Lung (tissue), 12 donors: Measurements from ENCODE around the gene ZNF771. TPM values are rescaled to one million over a fixed set of nuclear protein-coding genes. Genes with fewer than 3 reads are reported as not detected.

ENCODE experiments used
- ATAC-seq: fragments of 200-7000 bp; cut with Tn5 transposase; one replicate; pipeline ENCODE4 v1.9.1; 2020; ENCODE audit warnings: moderate number of reproducible peaks; ENCODE audit not compliant: insufficient read depth, low FRiP score
- DNase-seq, 3 donors: peaks; one replicate each; pipeline ENCODE4 v3.0.0-alpha.2; 2013 to 2017
- H3K27ac ChIP-seq, 2 donors: one replicate each; pipeline ENCODE4 v1.5.1; 2013; ENCODE audit warnings: mild to moderate bottlenecking in 2 of 2, moderate library complexity in 2 of 2, control low read depth in 1 of 2, inconsistent platforms in 1 of 2, low read depth in 1 of 2, low read length in 1 of 2
- H3K27me3 ChIP-seq, 3 donors: one replicate each; pipeline ENCODE4 v1.5.1; 2013; ENCODE audit warnings: low read length in 2 of 3; ENCODE audit not compliant: control insufficient read depth in 3 of 3, insufficient read depth in 3 of 3
- H3K36me3 ChIP-seq, 4 donors: one replicate each; pipeline ENCODE4 v1.5.1; 2013; ENCODE audit warnings: low read length in 4 of 4, mild to moderate bottlenecking in 1 of 4, moderate library complexity in 1 of 4; ENCODE audit not compliant: control insufficient read depth in 4 of 4, insufficient read depth in 4 of 4
- H3K4me1 ChIP-seq, 5 donors: one replicate each; pipeline ENCODE4 v1.5.1; 2013; ENCODE audit warnings: low read length in 5 of 5, mild to moderate bottlenecking in 2 of 5, moderate library complexity in 1 of 5; ENCODE audit not compliant: control insufficient read depth in 5 of 5, insufficient read depth in 5 of 5
- H3K4me3 ChIP-seq: one replicate; pipeline ENCODE4 v1.5.1; 2013; ENCODE audit warnings: mild to moderate bottlenecking, control low read depth, moderate library complexity
- H3K9ac ChIP-seq, 2 donors: one replicate each; pipeline ENCODE4 v1.5.1; 2013; ENCODE audit warnings: low read length in 2 of 2, control low read depth in 1 of 2; ENCODE audit not compliant: insufficient read depth in 1 of 2
- H3K9me3 ChIP-seq, 4 donors: one replicate each; pipeline ENCODE4 v1.5.1; 2013; ENCODE audit warnings: low read length in 3 of 4, mild to moderate bottlenecking in 1 of 4, moderate library complexity in 1 of 4; ENCODE audit not compliant: control insufficient read depth in 4 of 4, insufficient read depth in 3 of 4
- CTCF ChIP-seq: IDR thresholded peaks from 2 replicates; pipeline ENCODE4 v1.5.1; 2012; ENCODE audit warnings: mild to moderate bottlenecking; ENCODE audit errors: control extremely low read depth, extremely low read depth
- WGBS, 2 donors: extraction: QIAGEN DNeasy Blood & Tissue Kit; methylation state at CpG; one replicate each; pipeline ENCODE4 v1.1.7; 2013; 5-methylcytosine and 5-hydroxymethylcytosine counted together
- polyA plus RNA-seq, 2 donors: library from polyadenylated mRNA; stranded (reverse); fragments of 200-250 nt; gene quantifications; one replicate each; pipeline ENCODE4 v1.2.1, GENCODE V29; 2013
- total RNA-seq, 2 donors: library from RNA; depleted of rRNA in 1 of 2; stranded (reverse); fragments of >200 nt in 1 of 2; gene quantifications; one replicate each; pipeline ENCODE4 v1.2.1, GENCODE V29; 2014 to 2021
- donor health status: control.
- donor health status: control.
- donor health status: Bipolar disorder and iron deficiency.
- donor health status: healthy.
- donor health status: DM: yes; HTN: yes; CAD: no.

The ZNF771 gene
- total and polyA plus RNA-seq, 4 donors: 3.0 to 7.2 (median 4.3) TPM

- ATAC-seq: no peak
- TF ChIP-seq CTCF: no peak
These were observed 30.2 kb downstream of the ZNF771 start for GRCh38 chr16:30437511-30438046.

GRCh38 chr16:30438835-30439234, 31.4 kb downstream of the ZNF771 start:
- no peak for ATAC-seq
- TF ChIP-seq CTCF: no peak
- Histone ChIP-seq H3K4me1 (peaks cover 0 to 3% (median 0%) of the 10 kb centered on the region in 5 donors), H3K27ac (no peak overlapping the region), H3K36me3 (peaks cover 0 to 6% (median 2%) of the 10 kb centered on the region in 4 donors), H3K27me3 (no peaks in the 10 kb centered on the region), H3K9me3 (peaks cover 0 to 1% (median 0%) of the 10 kb centered on the region in 4 donors), H3K9ac (no peak overlapping the region), H3K4me3 (no peak overlapping the region)
- DNase-seq: no peak
- 88 to 91% methylated on average over 5 of the region's 5 CpGs for WGBS, 2 donors

More at GRCh38 chr16:30437511-30438046, 30.2 kb downstream of the ZNF771 start:
- H3K27ac ChIP-seq: no peak overlapping the region
- no peak overlapping the region for H3K4me3 ChIP-seq
- peaks cover 0 to 1% (median 0%) of the 10 kb centered on the region in 4 donors for H3K9me3 ChIP-seq
- no peaks in the 10 kb centered on the region for H3K4me1 ChIP-seq
- H3K36me3 ChIP-seq: no peaks in the 10 kb centered on the region
- no peaks in the 10 kb centered on the region for H3K27me3 ChIP-seq
- H3K9ac ChIP-seq: no peak overlapping the region
- DNase-seq: peak in 1 of 3 donors; percentile 34
- 58 to 86% methylated on average over 3 of the region's 3 CpGs for WGBS, 2 donors

GRCh38 chr16:30439720-30440348, 32.4 kb downstream of the ZNF771 start:
- ATAC-seq (no peak), DNase-seq (no peak)
- peaks cover 0 to 14% (median 5%) of the 10 kb centered on the region in 4 donors for H3K36me3 ChIP-seq
- no peak for TF ChIP-seq CTCF
- no peak overlapping the region for H3K27ac ChIP-seq
- H3K4me1 ChIP-seq: peaks cover 0 to 12% (median 4%) of the 10 kb centered on the region in 5 donors
- no peak overlapping the region for H3K4me3 ChIP-seq
- H3K9ac ChIP-seq: no peak overlapping the region
- WGBS, 2 donors: 71 to 76% methylated on average over 6 of the region's 6 CpGs
- no peaks in the 10 kb centered on the region for H3K27me3 ChIP-seq
- H3K9me3 ChIP-seq: peaks cover 0 to 5% (median under 1%) of the 10 kb centered on the region in 4 donors
